GF-D8 (cell line): ENCODE results near the gene PGC.

Source experiments
- DNase-seq: peaks from one replicate; lab custom pipeline; 2025; lab: John Stamatoyannopoulos, UW

Gene PGC

GRCh38 chr6:41730531-41731436 is 16.4 kb downstream of the PGC start:
- peak; percentile 14 for DNase-seq

DNA sequence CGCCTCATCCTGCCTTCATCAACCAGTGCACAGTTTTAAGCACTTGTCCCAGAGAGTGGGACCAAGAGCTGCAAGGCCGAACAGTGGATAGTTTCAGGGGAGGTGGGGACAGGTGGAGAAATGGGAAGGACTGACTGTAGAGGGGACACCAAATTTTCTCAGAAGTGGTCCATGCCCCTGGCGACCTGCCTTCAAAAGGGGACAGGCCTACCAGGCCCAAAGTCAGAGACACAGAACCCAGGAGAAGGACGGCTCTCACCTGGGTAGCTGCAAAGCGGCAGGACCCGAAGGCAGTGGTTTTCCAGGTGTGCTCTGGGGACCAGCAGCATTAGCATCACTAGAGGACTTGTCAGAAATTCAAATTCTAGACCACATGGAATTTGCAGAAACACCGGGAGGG is 17.6 kb downstream of the PGC start:
- no peak for DNase-seq

DNA sequence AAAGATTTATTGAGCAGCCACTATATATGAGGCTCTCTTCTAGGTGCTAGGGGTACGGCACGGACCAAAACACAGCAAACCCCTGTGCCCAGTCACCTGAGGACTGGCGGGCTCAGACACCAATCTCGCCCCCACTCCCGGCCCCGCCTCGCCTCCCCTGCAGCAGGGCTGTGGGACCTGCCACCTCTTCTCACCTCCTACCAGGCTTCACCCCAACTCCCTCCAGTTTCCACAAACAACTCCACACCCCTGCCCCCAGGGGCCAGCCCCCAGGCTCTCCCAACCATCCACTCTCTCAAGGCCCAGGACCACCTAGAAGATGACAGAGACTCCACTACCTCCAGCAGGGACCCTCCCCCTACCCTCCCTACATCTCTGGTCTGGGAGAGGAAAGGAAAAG is 18.2 kb downstream of the PGC start:
- no peak for DNase-seq

DNA sequence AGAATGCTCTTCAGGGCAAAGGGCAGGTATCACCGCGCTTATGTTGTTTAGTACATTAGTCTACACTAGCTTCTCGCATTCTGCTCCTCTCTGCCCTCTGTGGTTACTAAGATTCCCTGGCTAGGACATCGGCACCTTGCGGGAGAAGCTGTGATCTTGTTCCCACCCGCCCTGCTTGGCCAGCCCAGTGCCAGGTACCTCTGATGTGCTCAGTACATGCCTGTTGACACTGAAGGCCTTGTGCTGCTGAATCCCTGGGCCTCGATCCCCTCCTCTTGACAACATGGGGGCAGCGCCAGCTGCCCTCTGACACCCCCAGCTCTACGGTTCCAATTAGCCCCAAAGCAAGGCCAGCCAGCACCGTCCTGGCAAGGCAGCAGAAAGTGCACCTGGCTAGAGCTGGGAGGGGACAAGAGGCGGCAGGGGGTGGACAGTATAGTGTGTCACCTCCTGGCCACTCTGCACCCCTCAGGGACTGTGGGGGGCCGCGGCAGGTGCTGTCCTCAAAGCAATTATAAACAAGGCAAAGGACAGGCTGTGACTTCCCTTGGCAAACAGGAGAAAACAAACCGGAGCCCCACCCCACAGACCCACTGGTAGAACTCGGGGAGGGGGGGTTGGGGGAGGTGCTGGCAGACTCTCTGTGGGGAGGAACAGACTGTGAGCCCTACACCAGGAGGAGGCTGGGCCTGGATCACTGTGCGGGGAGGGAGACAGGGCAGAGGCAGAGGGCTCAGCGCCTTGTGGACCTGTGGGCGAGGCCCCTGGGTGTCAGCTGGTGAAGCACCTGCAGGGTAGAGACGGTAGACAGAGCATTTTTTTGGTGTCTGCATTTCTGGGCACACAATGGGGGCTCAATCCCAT is 18.9 kb downstream of the PGC start:
- no peak for DNase-seq

GRCh38 chr6:41727705-41728072 is 19.5 kb downstream of the PGC start:
- DNase-seq = no peak

DNA sequence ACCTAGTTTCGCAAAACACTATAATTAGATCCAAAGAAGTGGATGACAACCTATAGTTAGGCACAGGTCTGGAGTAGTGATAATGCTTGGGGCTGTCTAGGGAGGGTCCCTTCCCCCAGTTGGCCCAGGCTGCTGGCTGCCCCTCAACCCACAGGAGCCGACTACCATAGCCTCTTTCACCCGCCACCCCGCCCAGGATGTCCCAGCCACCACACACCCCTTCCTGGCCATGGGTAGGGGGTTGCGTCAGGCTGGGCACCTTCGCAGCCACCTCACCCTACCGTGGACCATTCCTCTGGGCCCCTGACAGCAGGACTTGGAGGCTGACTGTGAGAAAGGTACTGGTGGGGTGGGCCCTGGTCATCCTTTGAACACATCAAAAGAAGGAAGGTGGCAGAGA is 20.3 kb downstream of the PGC start:
- DNase-seq = no peak

- DNase-seq = no peak
These were observed 22.4 kb downstream of the PGC start for GRCh38 chr6:41724586-41725501.

DNA sequence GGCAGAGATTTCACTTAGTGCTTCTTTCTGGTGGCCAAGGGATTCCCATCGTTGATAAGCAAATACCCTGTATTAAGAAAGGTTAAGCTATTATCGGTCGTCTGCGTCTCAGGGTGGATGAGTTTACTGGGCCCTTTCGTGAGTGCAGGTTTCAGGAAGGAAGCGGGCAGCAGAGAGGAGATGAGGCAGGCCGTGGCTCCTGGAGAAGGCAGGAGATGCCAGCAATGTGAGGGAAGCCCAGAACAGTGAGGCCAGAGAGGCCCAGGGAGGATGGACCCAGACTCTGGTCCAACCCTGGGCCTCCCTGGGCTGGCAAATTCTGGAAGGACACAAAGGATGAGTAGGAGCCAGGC is 23.0 kb downstream of the PGC start:
- DNase-seq = no peak

- peak; percentile 86 for DNase-seq
These were observed 23.5 kb downstream of the PGC start for GRCh38 chr6:41723530-41724227.

GRCh38 chr6:41722969-41723529 is 24.1 kb downstream of the PGC start:
- DNase-seq = no peak

DNA sequence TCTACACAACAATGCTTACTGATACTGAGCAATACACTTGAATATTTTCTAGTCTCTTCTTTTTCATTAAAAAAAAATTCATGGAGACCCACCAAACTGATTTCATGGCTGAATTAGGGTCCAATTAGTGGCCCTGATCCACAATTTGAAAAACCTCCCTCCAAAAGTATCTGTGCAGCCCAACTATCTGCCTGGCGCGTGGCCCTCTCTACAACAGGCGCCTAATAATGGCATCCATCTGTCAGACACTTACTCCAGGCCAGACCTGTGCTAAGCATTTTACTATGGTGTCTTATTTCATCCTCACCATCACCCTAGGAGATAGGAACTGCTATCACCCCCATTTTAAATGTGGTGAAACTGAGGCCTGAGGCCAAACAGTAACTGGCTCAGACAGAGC is 25.8 kb downstream of the PGC start:
- DNase-seq = no peak

DNA sequence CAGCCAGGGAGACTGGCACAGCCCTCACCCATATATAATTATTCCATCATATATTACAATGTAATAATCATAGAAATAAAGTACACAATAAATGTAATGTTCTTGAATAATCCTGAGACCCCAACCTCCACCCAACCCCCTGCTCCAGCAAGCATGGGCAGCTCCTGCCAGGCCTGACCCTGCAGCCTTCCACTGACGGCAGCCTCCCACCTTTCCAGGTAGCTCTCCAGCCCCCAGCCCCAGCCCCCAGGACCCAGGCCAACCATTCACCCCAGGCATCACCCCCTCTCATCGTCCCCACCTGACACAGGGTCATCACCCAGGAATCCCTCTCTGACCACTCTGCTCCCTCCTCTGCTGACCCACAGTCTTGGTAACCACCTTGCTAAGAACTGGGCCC is 26.4 kb downstream of the PGC start:
- DNase-seq = no peak

DNA sequence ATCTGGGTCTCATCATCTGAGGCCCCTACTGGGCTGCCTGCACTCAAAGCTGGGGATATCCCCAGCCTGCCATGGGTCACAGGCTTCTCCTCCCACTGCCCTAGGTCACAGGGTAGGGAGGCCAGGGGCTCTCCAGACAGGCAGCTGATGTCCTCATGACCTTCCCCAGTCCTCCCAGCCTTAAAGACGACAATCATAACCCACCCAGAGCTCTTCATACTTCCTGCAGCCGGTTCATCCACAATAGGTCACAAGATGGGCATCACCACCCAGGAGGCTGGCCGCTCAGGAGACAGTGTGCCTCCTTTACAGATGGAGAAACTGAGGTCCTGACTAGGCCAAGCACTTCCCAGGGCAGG is 27.0 kb downstream of the PGC start:
- DNase-seq = no peak

- DNase-seq = no peak
These were observed 27.5 kb downstream of the PGC start for GRCh38 chr6:41719436-41720261.

DNA sequence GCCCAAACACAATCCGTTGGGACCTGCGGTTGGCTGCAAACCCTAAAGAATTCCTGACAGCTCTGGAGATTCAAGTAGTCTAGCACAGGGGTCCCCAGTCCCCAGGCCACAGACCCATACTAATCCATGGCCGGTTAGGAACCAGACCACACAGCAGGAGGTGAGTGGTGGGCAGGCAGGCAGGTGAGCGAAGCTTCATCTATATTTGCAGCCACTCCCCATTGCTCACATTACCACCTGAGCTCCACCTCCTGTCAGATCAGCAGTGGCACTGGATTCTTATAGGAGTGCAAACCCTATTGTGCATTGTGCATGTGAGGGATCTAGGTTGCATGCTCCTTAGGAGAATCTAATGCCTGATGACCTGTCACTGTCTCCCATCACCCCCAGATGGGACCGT is 28.4 kb downstream of the PGC start:
- DNase-seq = no peak

- no peak for DNase-seq
These were observed 29.8 kb downstream of the PGC start for GRCh38 chr6:41717392-41717736.

DNA sequence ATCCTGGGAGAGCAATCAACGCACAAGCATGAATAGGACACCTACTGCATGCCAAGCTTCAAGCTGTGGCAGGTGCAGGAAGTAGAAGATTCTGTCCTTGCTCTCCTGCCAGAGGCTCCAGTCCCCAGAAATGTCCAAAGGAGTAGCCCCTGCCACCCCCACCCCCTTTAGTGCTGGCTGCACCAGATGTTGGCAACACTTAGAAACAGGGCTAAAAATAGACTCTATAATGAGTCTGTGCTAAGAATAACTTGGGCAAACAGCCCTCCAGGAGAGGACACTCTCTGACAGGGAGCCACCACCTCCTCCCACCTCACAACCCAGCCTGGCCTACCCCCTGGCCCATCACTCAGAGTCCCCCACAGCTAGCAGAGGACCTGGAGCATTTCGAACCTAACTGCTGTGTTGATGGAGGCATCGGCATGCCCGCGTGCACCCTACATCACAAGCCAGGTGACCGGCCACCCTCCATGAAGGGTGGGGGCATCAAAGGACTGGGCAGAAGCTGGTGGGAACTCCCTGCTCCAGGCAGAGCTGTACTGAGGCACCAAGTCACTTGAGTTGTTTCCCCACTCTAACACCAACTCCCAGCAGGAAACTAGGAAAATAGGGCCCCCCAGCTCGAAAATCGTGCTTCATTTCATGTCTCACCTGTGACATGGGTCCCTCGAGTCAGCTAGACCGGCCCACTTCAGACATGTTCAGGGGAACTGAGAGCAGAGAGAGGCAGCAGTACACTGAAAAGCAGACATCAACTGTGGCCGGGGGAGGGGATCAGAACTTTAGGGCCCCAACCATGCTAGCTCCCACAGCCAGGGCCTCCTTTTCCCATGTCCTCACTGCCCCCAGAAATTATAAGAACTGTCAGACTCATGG is 30.4 kb downstream of the PGC start:
- no peak for DNase-seq

- no peak for DNase-seq
These were observed 31.2 kb downstream of the PGC start for GRCh38 chr6:41715795-41716515.
